K562 (cell line): Measurements from ENCODE around the gene TMEM63C. TPM values are rescaled to one million over a fixed set of nuclear protein-coding genes. Genes with fewer than 3 reads are reported as not detected.

Source experiments
- HDAC1 ChIP-seq, 2 experiments: fragments of 450-650 bp; IDR thresholded peaks; 2 replicates each; pipeline ENCODE4 v1.6.1; 2016 to 2017; ENCODE audit warnings: inconsistent platforms in 1 of 2, mild to moderate bottlenecking in 1 of 2, moderate library complexity in 1 of 2
- ILF3 ChIP-seq: fragments of 450-650 bp; IDR thresholded peaks from 2 replicates; pipeline ENCODE4 v1.6.1; 2018; ENCODE audit warnings: antibody characterized with exemption, mild to moderate bottlenecking, moderate library complexity, borderline replicate concordance
- NR2F6 ChIP-seq: fragments of 450-650 bp; formaldehyde crosslinking; IDR thresholded peaks from 2 replicates; pipeline ENCODE4 v1.4.0; 2020; ENCODE audit warnings: mild to moderate bottlenecking
- RBM22 ChIP-seq: fragments of 200-400 bp; formaldehyde crosslinking; IDR thresholded peaks from 2 replicates; pipeline ENCODE4 v1.6.1; 2018; ENCODE audit warnings: low read length, low read depth; ENCODE audit not compliant: poor library complexity, severe bottlenecking
- TAF9B ChIP-seq: fragments of 450-650 bp; IDR thresholded peaks from 2 replicates; pipeline ENCODE4 v1.6.1; 2018; ENCODE audit warnings: mild to moderate bottlenecking; ENCODE audit not compliant: partially characterized antibody
- ZNF133 ChIP-seq: fragments of 250-450 bp; sonication (Bioruptor Pico); IDR thresholded peaks from 2 replicates; pipeline ENCODE4 v1.4.0; 2020; ENCODE audit warnings: mild to moderate bottlenecking
- ZNF282 ChIP-seq: sonication (generic); formaldehyde crosslinking; IDR thresholded peaks from 2 replicates; pipeline ENCODE4 v1.8.1; 2023; ENCODE audit warnings: missing genetic modification reagents
- ZNF77 ChIP-seq: fragments of 250-450 bp; sonication (Bioruptor Pico); IDR thresholded peaks from 2 replicates; pipeline ENCODE4 v1.5.0; 2020
- polyA plus RNA-seq, 8 experiments: library from polyadenylated mRNA; depleted of rRNA in 4 of 8; stranded (reverse) in 5 of 8; unstranded in 3 of 8; fragments of >200 nt; fragmentation: Nextera tagmentation in 2 of 8; fragmentation: Illumina TruSeq in 1 of 8; extraction: Ambion mirVana in 2 of 8; extraction: Trizol in 1 of 8; gene quantifications; 2 replicates each; pipeline versions ENCODE4 v1.2.1 to v1.2.3, GENCODE V29; 2011 to 2014; ENCODE audit warnings: inconsistent platforms in 1 of 8, missing spikeins in 1 of 8
- total RNA-seq, 7 experiments: library from RNA; depleted of rRNA in 6 of 7; stranded (reverse); fragments of >200 nt in 6 of 7; fragmentation: Illumina TruSeq in 2 of 7; extraction: Trizol in 2 of 7; gene quantifications; 2 replicates each; pipeline versions ENCODE4 v1.2.1 to v1.2.3, GENCODE V29; 2011 to 2021; ENCODE audit warnings: low replicate concordance in 1 of 7
- TF ChIP-seq, protein P1 (sequence below): sonication (generic); formaldehyde crosslinking; IDR thresholded peaks from 2 replicates; pipeline ENCODE4 v1.8.1; 2023; ENCODE audit warnings: mild to moderate bottlenecking, missing genetic modification reagents
- TF ChIP-seq, protein P2 (sequence below): fragments of 250-450 bp; sonication (Bioruptor Pico); IDR thresholded peaks from 2 replicates; pipeline ENCODE4 v1.8.0; 2022; ENCODE audit warnings: moderate library complexity, mild to moderate bottlenecking, inconsistent platforms
- TF ChIP-seq, protein P3 (sequence below): fragments of 250-450 bp; sonication (Bioruptor Pico); IDR thresholded peaks from 2 replicates; pipeline ENCODE4 v1.5.0; 2022; ENCODE audit warnings: mild to moderate bottlenecking

The TMEM63C gene
- total and polyA plus RNA-seq, 9 of the 15 experiments (the other 6 are each of a cell fraction or from before 2014, with no cell fraction given): 0.07 TPM; not detected in 8

DNA sequence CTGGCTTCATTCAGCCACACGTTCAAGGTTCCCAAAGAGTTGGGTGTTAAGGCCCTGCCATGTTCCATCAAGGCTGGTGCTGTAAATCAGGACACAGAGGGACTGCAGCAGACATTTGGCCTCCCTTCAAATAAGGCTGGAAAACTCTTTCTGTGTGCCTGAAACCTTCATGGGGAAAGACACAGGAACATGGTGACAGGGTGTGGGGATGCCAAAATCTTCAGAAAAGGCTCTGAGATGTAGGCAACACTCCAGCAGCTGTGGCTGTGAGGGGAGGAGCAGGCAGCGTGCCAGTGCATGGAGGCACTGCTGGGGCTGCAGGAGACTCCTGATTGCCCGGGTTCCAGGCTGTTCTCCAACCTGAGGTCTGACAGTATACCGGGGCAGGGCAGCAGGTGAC, 124.1 kb downstream of the TMEM63C start (continued):
- TF ChIP-seq, protein P1, sequence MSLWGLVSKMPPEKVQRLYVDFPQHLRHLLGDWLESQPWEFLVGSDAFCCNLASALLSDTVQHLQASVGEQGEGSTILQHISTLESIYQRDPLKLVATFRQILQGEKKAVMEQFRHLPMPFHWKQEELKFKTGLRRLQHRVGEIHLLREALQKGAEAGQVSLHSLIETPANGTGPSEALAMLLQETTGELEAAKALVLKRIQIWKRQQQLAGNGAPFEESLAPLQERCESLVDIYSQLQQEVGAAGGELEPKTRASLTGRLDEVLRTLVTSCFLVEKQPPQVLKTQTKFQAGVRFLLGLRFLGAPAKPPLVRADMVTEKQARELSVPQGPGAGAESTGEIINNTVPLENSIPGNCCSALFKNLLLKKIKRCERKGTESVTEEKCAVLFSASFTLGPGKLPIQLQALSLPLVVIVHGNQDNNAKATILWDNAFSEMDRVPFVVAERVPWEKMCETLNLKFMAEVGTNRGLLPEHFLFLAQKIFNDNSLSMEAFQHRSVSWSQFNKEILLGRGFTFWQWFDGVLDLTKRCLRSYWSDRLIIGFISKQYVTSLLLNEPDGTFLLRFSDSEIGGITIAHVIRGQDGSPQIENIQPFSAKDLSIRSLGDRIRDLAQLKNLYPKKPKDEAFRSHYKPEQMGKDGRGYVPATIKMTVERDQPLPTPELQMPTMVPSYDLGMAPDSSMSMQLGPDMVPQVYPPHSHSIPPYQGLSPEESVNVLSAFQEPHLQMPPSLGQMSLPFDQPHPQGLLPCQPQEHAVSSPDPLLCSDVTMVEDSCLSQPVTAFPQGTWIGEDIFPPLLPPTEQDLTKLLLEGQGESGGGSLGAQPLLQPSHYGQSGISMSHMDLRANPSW (CRISPR knock-in tag): no peak
- TF ChIP-seq HDAC1 (IDR thresholded peaks at IDR 0.05) (no peak), RBM22 (no peak), ILF3 (no peak), ZNF282 (CRISPR knock-in tag) (no peak), NR2F6 (CRISPR knock-in tag) (no peak), ZNF77 (CRISPR knock-in tag) (no peak), ZNF133 (no peak), TAF9B (no peak)
- TF ChIP-seq, protein P2, sequence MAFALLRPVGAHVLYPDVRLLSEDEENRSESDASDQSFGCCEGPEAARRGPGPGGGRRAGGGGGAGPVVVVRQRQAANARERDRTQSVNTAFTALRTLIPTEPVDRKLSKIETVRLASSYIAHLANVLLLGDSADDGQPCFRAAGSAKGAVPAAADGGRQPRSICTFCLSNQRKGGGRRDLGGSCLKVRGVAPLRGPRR (CRISPR knock-in tag): no peak
- TF ChIP-seq, protein P3, sequence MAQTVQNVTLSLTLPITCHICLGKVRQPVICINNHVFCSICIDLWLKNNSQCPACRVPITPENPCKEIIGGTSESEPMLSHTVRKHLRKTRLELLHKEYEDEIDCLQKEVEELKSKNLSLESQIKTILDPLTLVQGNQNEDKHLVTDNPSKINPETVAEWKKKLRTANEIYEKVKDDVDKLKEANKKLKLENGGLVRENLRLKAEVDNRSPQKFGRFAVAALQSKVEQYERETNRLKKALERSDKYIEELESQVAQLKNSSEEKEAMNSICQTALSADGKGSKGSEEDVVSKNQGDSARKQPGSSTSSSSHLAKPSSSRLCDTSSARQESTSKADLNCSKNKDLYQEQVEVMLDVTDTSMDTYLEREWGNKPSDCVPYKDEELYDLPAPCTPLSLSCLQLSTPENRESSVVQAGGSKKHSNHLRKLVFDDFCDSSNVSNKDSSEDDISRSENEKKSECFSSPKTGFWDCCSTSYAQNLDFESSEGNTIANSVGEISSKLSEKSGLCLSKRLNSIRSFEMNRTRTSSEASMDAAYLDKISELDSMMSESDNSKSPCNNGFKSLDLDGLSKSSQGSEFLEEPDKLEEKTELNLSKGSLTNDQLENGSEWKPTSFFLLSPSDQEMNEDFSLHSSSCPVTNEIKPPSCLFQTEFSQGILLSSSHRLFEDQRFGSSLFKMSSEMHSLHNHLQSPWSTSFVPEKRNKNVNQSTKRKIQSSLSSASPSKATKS: no peak
